Mesenchymal stem cell (in vitro differentiated cells and primary cell): ENCODE results near the gene CABP1.

ENCODE experiments used
- DNase-seq: peaks from one replicate; pipeline ENCODE4 v3.0.0-alpha.2; 2013
- H2AFZ ChIP-seq: one replicate; pipeline ENCODE4 v1.6.1; 2013; ENCODE audit warnings: low read depth, mild to moderate bottlenecking, control low read depth, inconsistent platforms, low read length, moderate library complexity
- H2AK5ac ChIP-seq: 2 replicates; pipeline ENCODE4 v1.6.1; 2013; ENCODE audit warnings: low read length, moderate library complexity, mild to moderate bottlenecking, inconsistent platforms; ENCODE audit not compliant: severe bottlenecking
- H2BK120ac ChIP-seq: one replicate; pipeline ENCODE4 v1.6.1; 2013; ENCODE audit warnings: low read depth, mild to moderate bottlenecking, inconsistent platforms, low read length, moderate library complexity
- H2BK12ac ChIP-seq, 2 experiments: one replicate each; pipeline ENCODE4 v1.6.1; 2013; ENCODE audit warnings: inconsistent platforms in 2 of 2, low read length in 2 of 2, mild to moderate bottlenecking in 2 of 2, moderate library complexity in 2 of 2, control low read depth in 1 of 2
- H2BK15ac ChIP-seq: one replicate; pipeline ENCODE4 v1.6.1; 2013; ENCODE audit warnings: mild to moderate bottlenecking, low read depth, inconsistent platforms; ENCODE audit not compliant: poor library complexity, severe bottlenecking
- H2BK5ac ChIP-seq: 2 replicates; pipeline ENCODE4 v1.6.1; 2013; ENCODE audit warnings: low read depth, mild to moderate bottlenecking, low read length, control low read depth, inconsistent platforms; ENCODE audit not compliant: poor library complexity, severe bottlenecking
- H3K14ac ChIP-seq, 2 experiments: one replicate each; pipeline ENCODE4 v1.6.1; 2013; ENCODE audit warnings: inconsistent platforms in 2 of 2, low read length in 2 of 2, control low read depth in 1 of 2, mild to moderate bottlenecking in 1 of 2, moderate library complexity in 1 of 2
- H3K18ac ChIP-seq, 2 experiments: one replicate each; pipeline ENCODE4 v1.6.1; 2013; ENCODE audit warnings: inconsistent platforms in 2 of 2, low read length in 2 of 2, control low read depth in 1 of 2, low read depth in 1 of 2, mild to moderate bottlenecking in 1 of 2
- H3K23ac ChIP-seq, 2 experiments: one replicate each; pipeline ENCODE4 v1.6.1; 2013; ENCODE audit warnings: inconsistent platforms in 2 of 2, low read length in 2 of 2, mild to moderate bottlenecking in 2 of 2, moderate library complexity in 2 of 2, control low read depth in 1 of 2
- H3K27ac ChIP-seq: 2 replicates; pipeline ENCODE4 v1.5.1; 2013; ENCODE audit warnings: mild to moderate bottlenecking, moderate library complexity, low read length, control low read depth, inconsistent platforms; ENCODE audit not compliant: poor library complexity, severe bottlenecking
- H3K27me3 ChIP-seq, 2 experiments: 2 replicates each; pipeline versions ENCODE4 v1.6.1 to v1.7.0; 2013; ENCODE audit warnings: low read length in 2 of 2, mild to moderate bottlenecking in 2 of 2, moderate library complexity in 2 of 2, control low read depth in 1 of 2, inconsistent platforms in 1 of 2; ENCODE audit not compliant: control insufficient read depth in 1 of 2, insufficient read depth in 1 of 2
- H3K36me3 ChIP-seq, 2 experiments: 2 replicates each; pipeline versions ENCODE4 v1.6.1 to v1.7.0; 2013; ENCODE audit warnings: low read length in 2 of 2, control low read depth in 1 of 2, inconsistent platforms in 1 of 2, low read depth in 1 of 2, mild to moderate bottlenecking in 1 of 2; ENCODE audit not compliant: insufficient read depth in 2 of 2, control insufficient read depth in 1 of 2
- H3K4ac ChIP-seq, 2 experiments: one replicate each; pipeline ENCODE4 v1.6.1; 2013; ENCODE audit warnings: inconsistent platforms in 2 of 2, low read length in 2 of 2, mild to moderate bottlenecking in 2 of 2, moderate library complexity in 2 of 2, control low read depth in 1 of 2, low read depth in 1 of 2
- H3K4me1 ChIP-seq: 2 replicates; pipeline ENCODE4 v1.6.1; 2013; ENCODE audit warnings: low read depth, low read length, control low read depth; ENCODE audit not compliant: control insufficient read depth, insufficient read depth
- H3K4me2 ChIP-seq: 2 replicates; pipeline ENCODE4 v1.6.1; 2013; ENCODE audit warnings: low read length, mild to moderate bottlenecking, inconsistent platforms; ENCODE audit not compliant: poor library complexity, severe bottlenecking
- H3K4me3 ChIP-seq, 2 experiments: 2 replicates each; pipeline versions ENCODE4 v1.5.1 to v1.7.0; 2013; ENCODE audit warnings: low read length in 2 of 2, mild to moderate bottlenecking in 2 of 2, control low read depth in 1 of 2, low read depth in 1 of 2; ENCODE audit not compliant: insufficient read depth in 1 of 2
- H3K79me1 ChIP-seq: replicated peaks from 2 replicates; pipeline ENCODE4 v1.6.1; 2013; ENCODE audit warnings: mild to moderate bottlenecking, control low read depth, low read length, inconsistent platforms; ENCODE audit not compliant: poor library complexity, severe bottlenecking
- H3K9ac ChIP-seq: 2 replicates; pipeline ENCODE4 v1.7.0; 2013; ENCODE audit warnings: mild to moderate bottlenecking, low read length, moderate library complexity
- H3K9me3 ChIP-seq: 2 replicates; pipeline ENCODE4 v1.7.0; 2013; ENCODE audit warnings: mild to moderate bottlenecking, low read length; ENCODE audit not compliant: control insufficient read depth
- H4K8ac ChIP-seq: one replicate; pipeline ENCODE4 v1.6.1; 2013; ENCODE audit warnings: inconsistent platforms, mild to moderate bottlenecking, low read length, moderate library complexity
- H4K91ac ChIP-seq: one replicate; pipeline ENCODE4 v1.6.1; 2013; ENCODE audit warnings: mild to moderate bottlenecking, low read length, inconsistent platforms
- WGBS: methylation state at CpG from one replicate; pipeline ENCODE4 v1.1.7; 2013; ENCODE audit warnings: mixed read lengths; 5-methylcytosine and 5-hydroxymethylcytosine counted together

Gene CABP1

DNA sequence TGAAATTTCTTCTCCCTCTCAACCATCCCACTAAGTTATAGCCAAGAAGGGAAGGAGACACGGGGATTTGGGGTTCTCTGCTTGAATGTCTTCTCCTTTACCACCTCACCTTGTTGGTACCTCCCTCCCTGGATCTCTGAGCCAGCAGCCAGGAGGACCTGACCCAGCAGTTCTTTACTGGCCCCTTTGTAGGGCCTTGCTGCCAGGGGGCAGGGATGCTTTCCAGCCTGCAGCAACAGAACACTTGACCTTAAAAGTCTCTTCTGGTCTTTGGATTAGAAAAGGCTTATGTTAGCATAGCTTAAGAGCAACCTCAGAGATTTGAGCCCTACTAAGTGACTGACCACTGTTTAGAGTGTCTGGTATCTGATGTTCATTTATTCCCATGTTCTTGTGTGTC lies 56.9 kb downstream of the CABP1 start:
- no CpG with 5 or more reads among the region's 1 CpG for WGBS
- Histone ChIP-seq H3K9ac (no peak overlapping the region), H3K4me2 (no peak overlapping the region), H3K79me1 (peaks cover 59% of the 10 kb centered on the region), H4K91ac (no peak overlapping the region), H2AFZ (no peak overlapping the region), H3K36me3 (peaks cover 58 to 85% of the 10 kb centered on the region in 2 experiments), H3K14ac (no peak overlapping the region), H2BK15ac (no peak overlapping the region), H4K8ac (no peak overlapping the region), H3K18ac (no peak overlapping the region), H2BK5ac (no peak overlapping the region), H2BK120ac (no peak overlapping the region), H3K4ac (no peak overlapping the region), H2AK5ac (no peak overlapping the region), H3K9me3 (no peaks in the 10 kb centered on the region), H3K23ac (no peak overlapping the region), H2BK12ac (no peak overlapping the region), H3K4me1 (peaks cover 1% of the 10 kb centered on the region), H3K27ac (no peak overlapping the region), H3K4me3 (no peak overlapping the region), H3K27me3 (no peaks in the 10 kb centered on the region)
- DNase-seq, result no peak

GRCh38 chr12:120698665-120699064 lies 58.2 kb downstream of the CABP1 start:
- Histone ChIP-seq H3K4me1 (peaks cover 1% of the 10 kb centered on the region), H3K9ac (no peak overlapping the region), H2BK120ac (no peak overlapping the region), H3K27ac (no peak overlapping the region), H2AK5ac (no peak overlapping the region), H3K18ac (no peak overlapping the region), H3K14ac (no peak overlapping the region), H2BK12ac (no peak overlapping the region), H2BK5ac (no peak overlapping the region), H3K4me2 (no peak overlapping the region), H3K27me3 (no peaks in the 10 kb centered on the region), H4K91ac (no peak overlapping the region), H2AFZ (no peak overlapping the region), H3K9me3 (no peaks in the 10 kb centered on the region), H3K4ac (no peak overlapping the region), H3K4me3 (no peak overlapping the region), H3K23ac (no peak overlapping the region), H2BK15ac (no peak overlapping the region), H4K8ac (no peak overlapping the region), H3K36me3 (peaks cover 68 to 98% of the 10 kb centered on the region in 2 experiments), H3K79me1 (peaks cover 66% of the 10 kb centered on the region)
- WGBS, result 100% methylated on average over 3 of the region's 3 CpGs
- no peak for DNase-seq

GRCh38 chr12:120699553-120699952 lies 59.1 kb downstream of the CABP1 start:
- H3K36me3 ChIP-seq, result peaks cover 64 to 94% of the 10 kb centered on the region in 2 experiments
- no peak overlapping the region for H4K91ac ChIP-seq
- H3K79me1 ChIP-seq, result peaks cover 58% of the 10 kb centered on the region
- 92% methylated on average over 7 of the region's 7 CpGs for WGBS
- no peak overlapping the region for H3K4me2 ChIP-seq
- no peak for DNase-seq
- no peak overlapping the region for H3K27ac ChIP-seq
- H3K9me3 ChIP-seq, result no peaks in the 10 kb centered on the region
- no peak overlapping the region for H4K8ac ChIP-seq
- no peak overlapping the region for H2BK12ac ChIP-seq
- no peak overlapping the region for H2AK5ac ChIP-seq
- H3K9ac ChIP-seq, result no peak overlapping the region
- no peak overlapping the region for H3K4me3 ChIP-seq
- H3K23ac ChIP-seq, result no peak overlapping the region
- H3K4me1 ChIP-seq, result peaks cover 1% of the 10 kb centered on the region
- no peak overlapping the region for H3K18ac ChIP-seq
- H3K27me3 ChIP-seq, result no peaks in the 10 kb centered on the region
- no peak overlapping the region for H2BK5ac ChIP-seq
- no peak overlapping the region for H3K4ac ChIP-seq
- H2BK120ac ChIP-seq, result no peak overlapping the region
- H3K14ac ChIP-seq, result no peak overlapping the region
- no peak overlapping the region for H2AFZ ChIP-seq
- no peak overlapping the region for H2BK15ac ChIP-seq

- Histone ChIP-seq H3K9me3 (no peaks in the 10 kb centered on the region), H3K4me1 (peaks cover 1% of the 10 kb centered on the region), H2BK120ac (no peak overlapping the region), H2AFZ (no peak overlapping the region), H3K14ac (no peak overlapping the region), H3K9ac (no peak overlapping the region), H3K18ac (no peak overlapping the region), H2BK5ac (no peak overlapping the region), H3K4me2 (no peak overlapping the region), H3K4ac (no peak overlapping the region), H4K8ac (no peak overlapping the region), H3K79me1 (peaks cover 47% of the 10 kb centered on the region), H4K91ac (no peak overlapping the region), H3K23ac (no peak overlapping the region), H2AK5ac (no peak overlapping the region), H3K27ac (no peak overlapping the region), H3K4me3 (no peak overlapping the region), H3K36me3 (peaks cover 62 to 88% of the 10 kb centered on the region in 2 experiments), H2BK15ac (no peak overlapping the region), H2BK12ac (no peak overlapping the region), H3K27me3 (no peaks in the 10 kb centered on the region)
- 94% methylated on average over 5 of the region's 5 CpGs for WGBS
- DNase-seq, result no peak
These were observed 60.5 kb downstream of the CABP1 start for GRCh38 chr12:120700886-120701285.
